GM19239 (cell line): ENCODE results near the gene SH3BP5.

ENCODE experiments used
- DNase-seq: peaks from one replicate; pipeline ENCODE4 v3.0.0; 2011; ENCODE audit warnings: low spot score; ENCODE audit not compliant: insufficient read length
- FAIRE-seq: peaks from 2 replicates; lab custom pipeline; 2011; peaks lifted over from hg19 to GRCh38; lab: Jason Lieb, UNC

SH3BP5 gene

GRCh38 chr3:15265655-15266509, 66.5 kb downstream of the SH3BP5 start:
- FAIRE-seq (no peak), DNase-seq (no peak)

- FAIRE-seq, result no peak
Observed at GRCh38 chr3:15264486-15264885, 67.9 kb downstream of the SH3BP5 start.

DNA sequence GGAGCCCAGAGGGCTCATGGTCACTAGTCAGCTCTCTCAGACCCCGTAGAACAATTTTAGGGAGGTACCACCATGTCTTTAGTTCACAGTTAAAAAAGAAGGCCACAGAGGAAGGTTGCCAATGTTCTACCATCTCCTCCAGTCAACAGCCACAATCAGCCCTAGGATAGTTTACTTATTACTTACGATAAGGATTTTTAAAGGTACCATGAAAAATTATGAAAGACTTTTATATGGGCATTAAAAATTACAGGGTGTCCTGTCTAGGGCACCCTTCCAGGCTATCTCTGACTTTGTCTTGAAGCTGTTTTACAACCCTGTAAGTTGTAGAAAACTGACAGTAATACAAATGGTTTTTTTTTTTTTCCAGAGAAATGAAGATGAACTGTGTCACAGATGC, 68.5 kb downstream of the SH3BP5 start:
- FAIRE-seq (no peak), DNase-seq (no peak)

More at GRCh38 chr3:15264486-15264885, 67.9 kb downstream of the SH3BP5 start:
- DNase-seq, result no peak

- FAIRE-seq, result no peak
- DNase-seq, result no peak
Observed at GRCh38 chr3:15263120-15263519, 69.3 kb downstream of the SH3BP5 start.

DNA sequence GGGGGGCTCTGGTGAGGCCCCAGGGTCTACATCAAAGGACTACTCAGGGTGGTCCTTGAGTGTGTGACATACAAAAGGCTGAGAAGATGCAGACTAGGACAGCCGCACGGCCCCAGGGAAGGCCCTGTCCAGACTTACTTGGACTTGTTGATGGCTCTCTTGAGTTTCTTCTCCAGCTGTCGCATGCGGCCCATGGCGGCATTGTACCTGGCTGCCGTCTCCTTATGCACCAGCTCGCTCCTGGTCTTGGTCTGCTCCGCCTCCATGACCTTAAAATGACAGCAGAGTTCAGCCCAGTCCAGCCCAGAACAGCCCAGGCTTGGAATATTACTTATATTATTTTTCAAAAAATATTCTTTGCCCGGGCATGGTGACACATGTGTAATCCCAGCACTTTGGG, 70.4 kb downstream of the SH3BP5 start:
- DNase-seq (no peak), FAIRE-seq (no peak)

GRCh38 chr3:15261274-15261673, 71.1 kb downstream of the SH3BP5 start:
- no peak for DNase-seq
- FAIRE-seq, result no peak

GRCh38 chr3:15260531-15260930, 71.9 kb downstream of the SH3BP5 start:
- no peak for FAIRE-seq

DNA sequence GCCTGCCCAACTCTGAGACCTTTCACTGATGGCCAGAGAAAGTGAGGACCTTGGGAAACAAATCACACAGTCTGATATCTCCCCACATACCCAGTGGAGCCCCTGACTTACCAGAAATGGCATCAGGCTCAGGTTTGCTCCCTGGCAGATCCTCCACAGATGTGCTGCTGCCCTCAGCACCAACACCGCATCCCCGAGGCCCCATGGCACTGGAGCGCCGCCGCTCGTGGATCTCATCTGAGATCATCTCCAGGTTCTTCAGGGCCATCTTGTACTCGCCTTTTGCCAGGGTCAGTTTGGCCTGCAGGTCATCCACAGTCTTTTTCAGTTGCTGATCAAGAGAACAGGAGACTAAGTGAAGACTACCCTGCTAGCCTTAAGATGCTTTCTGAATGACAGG, 73.7 kb downstream of the SH3BP5 start:
- no peak for DNase-seq
- FAIRE-seq, result no peak

More at GRCh38 chr3:15260531-15260930, 71.9 kb downstream of the SH3BP5 start:
- DNase-seq, result no peak

DNA sequence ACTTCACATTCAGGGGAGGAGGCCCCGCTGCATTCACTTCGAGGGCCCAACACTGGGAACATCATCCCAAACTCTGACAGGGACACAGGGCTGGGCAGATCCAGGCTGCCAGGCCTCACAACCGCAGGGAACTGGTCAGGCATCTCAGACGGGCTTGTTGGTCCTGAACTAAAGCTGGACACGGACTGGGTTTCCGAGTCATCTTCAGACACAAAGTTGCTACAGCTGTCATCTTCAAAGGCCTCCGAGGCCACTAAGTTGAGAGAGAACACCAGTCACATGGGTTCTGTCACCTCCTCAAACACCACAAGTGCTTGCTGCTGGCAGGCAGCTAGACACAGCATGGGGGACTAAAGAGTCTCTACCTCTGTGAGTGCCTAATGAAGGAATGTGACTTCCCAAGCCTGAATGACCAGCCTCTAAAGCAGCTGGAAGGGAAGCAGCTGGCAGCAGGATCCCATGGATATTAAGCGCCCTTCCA, 75.5 kb downstream of the SH3BP5 start:
- no peak for FAIRE-seq
- no peak for DNase-seq

DNA sequence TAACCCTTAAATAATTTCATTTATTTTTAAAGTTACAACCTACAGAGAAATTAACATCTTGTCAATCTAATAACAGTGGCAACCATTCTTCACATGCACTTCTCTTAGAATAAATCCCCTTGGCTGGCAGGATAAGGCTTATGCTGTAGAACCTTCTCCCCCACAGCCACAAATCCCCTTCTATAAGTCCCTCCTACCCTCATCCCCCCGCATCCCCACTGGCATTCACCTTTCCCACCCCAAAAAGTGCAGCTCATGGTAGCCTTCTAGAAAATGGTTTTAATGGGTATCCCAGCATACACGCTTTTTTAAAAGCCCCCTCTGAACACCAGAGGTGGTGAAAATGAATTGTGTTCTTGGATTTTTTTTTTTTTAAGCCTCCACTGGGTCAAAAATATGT, 77.2 kb downstream of the SH3BP5 start:
- FAIRE-seq (no peak), DNase-seq (no peak)

- no peak for FAIRE-seq
Observed at GRCh38 chr3:15253023-15253697, 79.2 kb downstream of the SH3BP5 start.

GRCh38 chr3:15246186-15246585, 86.2 kb downstream of the SH3BP5 start:
- DNase-seq, result no peak
- no peak for FAIRE-seq

More at GRCh38 chr3:15253023-15253697, 79.2 kb downstream of the SH3BP5 start:
- no peak for DNase-seq

- FAIRE-seq (no peak), DNase-seq (no peak)
Observed at GRCh38 chr3:15243822-15244482, 88.4 kb downstream of the SH3BP5 start.

DNA sequence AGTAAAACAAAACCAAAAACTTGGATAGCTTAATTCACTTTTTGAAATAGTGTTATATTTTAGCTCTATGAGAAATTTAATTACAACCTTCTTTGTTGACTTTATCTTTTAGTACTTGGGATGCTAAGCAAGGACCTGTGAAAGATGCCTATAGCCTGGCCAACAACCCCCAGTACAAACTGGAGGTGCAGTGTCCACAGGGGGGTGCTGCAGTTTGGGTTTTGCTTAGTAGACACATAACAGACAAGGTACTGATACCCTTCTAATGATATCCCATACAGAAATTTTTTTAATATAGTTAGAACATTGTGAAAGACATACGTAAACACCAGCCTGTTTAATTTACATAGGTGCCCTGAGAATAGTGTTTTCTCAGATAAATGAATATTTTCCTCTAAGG, 91.0 kb downstream of the SH3BP5 start:
- peak; percentile 10 for DNase-seq
- no peak for FAIRE-seq

DNA sequence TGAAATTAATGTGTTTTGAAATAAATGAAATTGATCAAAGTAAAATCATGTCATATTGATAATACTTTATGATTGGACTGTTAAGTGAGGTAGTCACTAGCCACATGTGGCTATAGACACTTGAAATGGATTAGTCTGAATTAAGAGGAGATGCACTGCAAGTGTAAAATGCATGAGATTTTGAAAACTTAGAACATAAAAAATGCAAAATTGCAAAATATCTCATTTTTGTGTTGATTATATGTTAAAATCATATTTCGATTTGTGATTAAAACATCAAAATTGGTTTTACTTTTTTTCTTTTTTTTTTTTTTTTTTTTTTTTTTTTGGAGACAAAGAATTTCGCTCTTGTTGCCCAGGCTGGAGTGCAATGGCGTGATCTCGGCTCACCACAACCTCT, 103.1 kb downstream of the SH3BP5 start:
- no peak for FAIRE-seq

GRCh38 chr3:15228147-15228546, 104.2 kb downstream of the SH3BP5 start:
- no peak for FAIRE-seq
- DNase-seq, result no peak

More for the DNA sequence above, 103.1 kb downstream of the SH3BP5 start:
- no peak for DNase-seq

- FAIRE-seq, result no peak
- DNase-seq, result no peak
Observed at GRCh38 chr3:15223685-15224572, 108.5 kb downstream of the SH3BP5 start.

DNA sequence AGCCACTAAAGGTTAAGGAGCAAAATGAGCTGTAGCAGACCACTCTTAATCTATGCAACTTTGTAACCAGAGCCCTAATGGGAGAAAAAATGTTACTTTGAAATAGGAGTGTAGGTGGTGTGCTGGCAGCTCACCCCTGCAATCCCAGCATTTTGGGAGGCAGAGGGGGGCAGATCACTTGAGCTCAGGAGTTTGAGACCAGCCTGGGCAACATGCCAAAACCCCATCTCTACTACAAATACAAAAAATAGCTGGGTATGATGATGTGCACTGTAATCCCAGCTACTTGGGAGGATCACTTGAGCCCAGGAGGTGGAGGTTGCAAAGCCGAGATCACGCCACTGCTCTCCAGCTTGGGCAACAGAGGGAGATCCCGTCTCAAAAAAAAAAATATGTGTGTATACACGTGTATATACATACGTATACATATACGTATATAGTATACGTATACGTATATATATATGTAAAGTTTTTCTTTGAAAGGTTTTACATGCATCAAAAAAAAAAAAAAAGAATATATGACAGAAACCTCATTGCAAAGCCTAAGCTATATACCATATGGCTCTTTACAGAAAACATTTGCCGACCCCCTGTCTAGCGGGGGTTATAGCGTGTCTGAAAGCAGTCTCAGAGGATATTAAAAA, 110.7 kb downstream of the SH3BP5 start:
- DNase-seq (no peak), FAIRE-seq (no peak)

- DNase-seq (no peak), FAIRE-seq (no peak)
Observed at GRCh38 chr3:15220661-15221060, 111.7 kb downstream of the SH3BP5 start.
